WERI-Rb-1 (cell line): Measurements from ENCODE around the gene TSPAN8.
"Not testable (repeated sequence)": the region's sequence is repeated elsewhere in the genome, so short reads cannot be mapped to it uniquely, and the experiment has no call there.

Source experiments
- DNase-seq: peaks from one replicate; pipeline ENCODE4 v3.0.0-alpha.2; 2020
- H3K27ac ChIP-seq: fragments of 250-450 bp; sonication (Bioruptor Pico); 2 replicates; pipeline ENCODE4 v1.5.1; 2020; ENCODE audit warnings: mild to moderate bottlenecking, moderate library complexity
- H3K27me3 ChIP-seq: fragments of 250-450 bp; sonication (Bioruptor Pico); 2 replicates; pipeline ENCODE4 v1.5.1; 2021; ENCODE audit warnings: mild to moderate bottlenecking, low read depth, moderate library complexity; ENCODE audit not compliant: insufficient read depth, severe bottlenecking
- H3K36me3 ChIP-seq: fragments of 250-450 bp; sonication (Bioruptor Pico); 2 replicates; pipeline ENCODE4 v1.5.1; 2020; ENCODE audit warnings: mild to moderate bottlenecking, moderate library complexity
- H3K4me3 ChIP-seq: 2 replicates; pipeline ENCODE4 v1.5.1; 2011; ENCODE audit warnings: low read depth, mild to moderate bottlenecking, control low read depth, low read length
- H3K9me3 ChIP-seq: fragments of 250-450 bp; sonication (Bioruptor Pico); 2 replicates; pipeline ENCODE4 v1.5.1; 2021; ENCODE audit warnings: mild to moderate bottlenecking, moderate library complexity; ENCODE audit not compliant: severe bottlenecking
- TF ChIP-seq, protein P1 (sequence below): IDR thresholded peaks from 2 replicates; pipeline ENCODE4 v1.5.1; 2011; ENCODE audit warnings: low read depth, mild to moderate bottlenecking, control low read depth, inconsistent platforms, low read length

The TSPAN8 gene

DNA sequence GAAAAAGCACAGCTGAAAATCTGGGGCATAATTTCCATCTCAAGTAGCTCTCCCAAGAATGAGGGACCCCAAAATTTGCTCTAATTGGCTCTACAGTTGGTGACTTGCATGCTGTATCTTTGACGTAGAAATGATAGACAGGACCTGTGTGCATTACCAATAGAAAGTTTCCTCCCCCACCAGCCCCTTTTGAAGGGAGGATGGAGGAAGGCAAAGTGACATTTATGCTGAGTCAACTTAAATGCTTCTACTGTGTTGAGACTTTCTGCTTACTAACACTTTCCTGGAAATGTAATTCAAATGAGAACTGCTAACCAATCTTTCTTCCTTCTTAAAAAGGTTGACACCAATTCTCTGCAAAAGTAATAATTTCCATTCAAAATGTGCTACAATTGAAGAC lies 31.9 kb downstream of the TSPAN8 start:
- Histone ChIP-seq H3K27me3 (no peaks in the 10 kb centered on the region), H3K9me3 (no peaks in the 10 kb centered on the region), H3K36me3 (no peaks in the 10 kb centered on the region), H3K27ac (no peak overlapping the region), H3K4me3 (no peak overlapping the region)
- DNase-seq = no peak
- TF ChIP-seq, protein P1, sequence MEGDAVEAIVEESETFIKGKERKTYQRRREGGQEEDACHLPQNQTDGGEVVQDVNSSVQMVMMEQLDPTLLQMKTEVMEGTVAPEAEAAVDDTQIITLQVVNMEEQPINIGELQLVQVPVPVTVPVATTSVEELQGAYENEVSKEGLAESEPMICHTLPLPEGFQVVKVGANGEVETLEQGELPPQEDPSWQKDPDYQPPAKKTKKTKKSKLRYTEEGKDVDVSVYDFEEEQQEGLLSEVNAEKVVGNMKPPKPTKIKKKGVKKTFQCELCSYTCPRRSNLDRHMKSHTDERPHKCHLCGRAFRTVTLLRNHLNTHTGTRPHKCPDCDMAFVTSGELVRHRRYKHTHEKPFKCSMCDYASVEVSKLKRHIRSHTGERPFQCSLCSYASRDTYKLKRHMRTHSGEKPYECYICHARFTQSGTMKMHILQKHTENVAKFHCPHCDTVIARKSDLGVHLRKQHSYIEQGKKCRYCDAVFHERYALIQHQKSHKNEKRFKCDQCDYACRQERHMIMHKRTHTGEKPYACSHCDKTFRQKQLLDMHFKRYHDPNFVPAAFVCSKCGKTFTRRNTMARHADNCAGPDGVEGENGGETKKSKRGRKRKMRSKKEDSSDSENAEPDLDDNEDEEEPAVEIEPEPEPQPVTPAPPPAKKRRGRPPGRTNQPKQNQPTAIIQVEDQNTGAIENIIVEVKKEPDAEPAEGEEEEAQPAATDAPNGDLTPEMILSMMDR = no peak

DNA sequence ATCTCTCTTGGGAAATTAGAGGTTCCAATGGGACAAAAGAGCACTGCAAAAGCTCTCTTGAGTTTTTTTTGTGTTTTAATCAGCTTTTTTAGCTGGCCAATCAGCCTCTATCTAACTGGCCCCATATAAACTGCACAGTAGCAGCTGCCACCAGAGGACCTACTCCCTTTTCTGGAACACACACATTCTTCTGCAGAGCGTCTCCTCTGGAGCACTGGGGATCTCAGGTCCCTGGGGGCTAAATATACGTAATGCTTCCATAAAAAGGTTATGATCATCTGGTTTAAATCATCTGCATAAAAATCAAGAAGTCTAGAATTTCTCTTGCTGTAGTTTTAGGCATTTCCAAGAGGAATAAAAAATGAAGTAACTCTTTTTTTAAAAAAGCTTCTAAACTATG lies 32.3 kb downstream of the TSPAN8 start:
- H3K27ac ChIP-seq = no peak overlapping the region
- peak; percentile 15 for DNase-seq
- H3K36me3 ChIP-seq = no peaks in the 10 kb centered on the region
- no peak overlapping the region for H3K4me3 ChIP-seq
- H3K27me3 ChIP-seq = no peaks in the 10 kb centered on the region
- H3K9me3 ChIP-seq = no peaks in the 10 kb centered on the region
- TF ChIP-seq, protein P1 = 0 out of 2 replicates have a peak, but pooled peaks have one; percentile 10

DNA sequence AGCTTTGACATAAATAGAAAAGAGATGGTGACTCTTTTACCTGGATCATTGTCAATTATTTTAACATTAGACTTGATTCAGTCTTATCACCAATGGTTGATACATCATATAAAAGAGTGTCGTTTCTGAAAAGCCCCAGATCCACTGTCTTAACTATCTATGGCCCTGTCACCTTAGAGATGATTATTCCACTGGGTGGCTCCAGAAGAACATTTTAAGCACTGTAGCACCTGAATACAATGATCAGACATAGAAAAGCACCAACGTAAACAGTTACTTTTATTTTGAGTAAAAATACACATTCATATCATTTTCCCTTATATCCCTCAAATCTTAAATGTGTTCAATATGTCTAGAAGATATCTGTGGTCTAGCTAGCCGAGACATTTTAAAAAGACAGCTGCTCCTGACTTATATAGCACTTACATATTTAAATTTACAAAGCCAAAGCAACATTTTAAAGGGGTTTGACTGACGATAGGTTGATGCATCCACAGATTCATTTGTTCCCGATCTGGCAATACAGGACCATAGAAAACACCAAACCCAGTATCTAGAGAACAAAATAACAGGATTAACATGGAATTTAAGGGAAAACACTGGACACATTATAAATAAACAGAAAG lies 32.9 kb downstream of the TSPAN8 start:
- Histone ChIP-seq H3K36me3 (no peaks in the 10 kb centered on the region), H3K4me3 (no peak overlapping the region), H3K27ac (no peak overlapping the region), H3K27me3 (no peaks in the 10 kb centered on the region), H3K9me3 (no peaks in the 10 kb centered on the region)
- DNase-seq = no peak
- TF ChIP-seq, protein P1 = no peak

DNA sequence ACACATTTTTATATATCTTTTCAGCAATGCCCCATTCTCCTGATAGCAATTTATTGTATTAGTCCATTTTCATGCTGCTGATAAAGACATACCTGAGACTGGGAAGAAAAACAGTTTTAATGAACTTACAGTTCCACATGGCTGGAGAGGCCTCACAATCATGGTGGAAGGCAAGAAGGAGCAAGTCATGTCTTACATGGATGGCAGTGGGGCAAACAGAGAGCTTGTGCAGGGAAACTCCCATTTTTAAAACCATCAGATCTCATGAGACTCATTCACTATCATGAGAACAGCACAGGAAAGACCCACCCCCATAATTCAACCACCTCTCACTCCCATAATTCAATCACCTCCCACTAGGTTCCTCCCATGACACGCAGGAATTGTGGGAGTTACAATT lies 44.7 kb downstream of the TSPAN8 start:
- not testable (repeated sequence) for H3K27me3 ChIP-seq, DNase-seq, H3K36me3 ChIP-seq, H3K4me3 ChIP-seq, H3K27ac ChIP-seq, H3K9me3 ChIP-seq

DNA sequence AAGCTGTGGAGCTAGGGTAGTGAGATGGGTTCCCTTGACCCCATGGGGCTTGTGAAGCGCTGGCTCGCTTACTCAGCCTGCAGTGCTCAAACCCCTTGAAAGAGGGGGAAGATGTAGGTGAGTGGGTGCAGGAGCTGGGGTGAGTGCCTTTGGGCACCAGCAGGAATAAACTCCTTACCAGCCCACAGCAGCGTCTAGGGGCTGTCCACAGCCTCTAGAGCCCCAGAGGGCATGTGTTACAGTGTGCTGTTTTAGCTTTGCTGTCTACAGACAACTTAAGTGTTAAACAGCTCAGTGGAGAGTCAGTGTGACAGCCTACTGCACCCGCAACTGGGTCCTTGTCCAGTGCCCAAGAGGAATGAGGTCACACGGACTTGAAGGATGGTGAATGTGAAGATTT lies 48.0 kb downstream of the TSPAN8 start:
- TF ChIP-seq, protein P1 = no peak
- H3K27ac ChIP-seq = no peak overlapping the region
- no peak overlapping the region for H3K4me3 ChIP-seq
- H3K36me3 ChIP-seq = no peaks in the 10 kb centered on the region
- H3K9me3 ChIP-seq = no peaks in the 10 kb centered on the region
- no peak for DNase-seq
- no peaks in the 10 kb centered on the region for H3K27me3 ChIP-seq

DNA sequence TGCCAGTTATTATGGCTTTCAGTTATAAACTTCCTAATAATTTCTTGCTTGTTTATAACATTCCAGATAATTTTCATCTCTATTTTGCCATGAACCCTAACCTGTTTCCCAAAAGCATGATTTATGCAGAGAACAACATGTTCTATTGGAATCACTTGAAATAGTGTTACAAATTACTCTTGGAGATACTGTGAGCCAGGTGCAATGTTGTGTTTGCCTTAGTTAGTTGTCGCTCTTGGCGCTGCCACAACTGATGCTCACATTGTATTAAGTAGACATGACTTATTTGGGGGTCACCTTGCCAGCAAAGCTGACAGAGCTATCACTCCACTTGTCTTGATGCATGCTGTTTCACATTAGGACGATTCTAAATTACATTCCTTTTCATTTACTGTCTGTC lies 49.4 kb downstream of the TSPAN8 start:
- TF ChIP-seq, protein P1 = no peak
- Histone ChIP-seq H3K36me3 (no peaks in the 10 kb centered on the region), H3K4me3 (no peak overlapping the region), H3K27me3 (no peaks in the 10 kb centered on the region), H3K9me3 (no peaks in the 10 kb centered on the region), H3K27ac (no peak overlapping the region)
- no peak for DNase-seq
